Caco-2 (cell line): ENCODE results near the gene ITPR1. TPM values are rescaled to one million over a fixed set of nuclear protein-coding genes. Genes with fewer than 3 reads are reported as not detected.
"Not testable (repeated sequence)": the region's sequence is repeated elsewhere in the genome, so short reads cannot be mapped to it uniquely, and the experiment has no call there.

Experiments
- BruUV-seq: library from RNA; stranded (reverse); fragments of 400-500 nt; replicated peaks from 2 replicates; lab custom pipeline; 2021; lab: Mats Ljungman, UMichigan
- CTCF ChIA-PET: fragments of 300-600 bp; sonication (Branson Sonifier 250); formaldehyde crosslinking; loops from one replicate; lab custom pipeline; 2022; ENCODE audit warnings: antibody characterized with exemption; lab: Charles Lee
- POLR2A ChIA-PET: fragments of 300-600 bp; sonication (Branson Sonifier 250); formaldehyde crosslinking; loops from one replicate; lab custom pipeline; 2022; ENCODE audit warnings: antibody characterized with exemption; lab: Charles Lee
- DNase-seq, 2 experiments: peaks; one replicate each; pipeline versions ENCODE4 v3.0.0 to v3.0.0-alpha.2; 2020 to 2022
- H3K27me3 ChIP-seq: replicated peaks from 2 replicates; pipeline ENCODE4 v1.6.0; 2011; ENCODE audit warnings: low read length; ENCODE audit not compliant: control insufficient read depth, insufficient read depth
- H3K36me3 ChIP-seq: 2 replicates; pipeline ENCODE4 v1.5.1; 2011; ENCODE audit warnings: low read length; ENCODE audit not compliant: control insufficient read depth, insufficient read depth
- H3K4me1 ChIP-seq: fragments of 250-450 bp; sonication (Bioruptor Pico); 2 replicates; pipeline ENCODE4 v1.5.1; 2020; ENCODE audit warnings: mild to moderate bottlenecking
- H3K4me3 ChIP-seq: 2 replicates; pipeline ENCODE4 v1.5.1; 2011; ENCODE audit warnings: low read depth, mild to moderate bottlenecking, control low read depth, low read length
- H3K9me3 ChIP-seq: fragments of 250-450 bp; sonication (Bioruptor Pico); 2 replicates; pipeline ENCODE4 v1.5.1; 2020; ENCODE audit warnings: mild to moderate bottlenecking, moderate library complexity
- H3K27ac Mint-ChIP-seq: one replicate; pipeline ENCODE4 v1.8.0; 2022; ENCODE audit warnings: mixed read lengths; ENCODE audit not compliant: unreplicated experiment
- H3K27me3 Mint-ChIP-seq: one replicate; pipeline ENCODE4 v1.8.0; 2022; ENCODE audit warnings: mixed read lengths; ENCODE audit not compliant: insufficient read depth, unreplicated experiment
- H3K36me3 Mint-ChIP-seq: one replicate; pipeline ENCODE4 v1.8.0; 2022; ENCODE audit warnings: mild to moderate bottlenecking, mixed read lengths; ENCODE audit not compliant: insufficient read depth, unreplicated experiment
- H3K4me1 Mint-ChIP-seq: one replicate; pipeline ENCODE4 v1.8.0; 2022; ENCODE audit warnings: low read depth, mixed read lengths; ENCODE audit not compliant: unreplicated experiment
- H3K4me3 Mint-ChIP-seq: one replicate; pipeline ENCODE4 v1.8.0; 2022; ENCODE audit warnings: mild to moderate bottlenecking, moderate library complexity, mixed read lengths; ENCODE audit not compliant: unreplicated experiment
- H3K9me3 Mint-ChIP-seq: one replicate; pipeline ENCODE4 v1.8.0; 2022; ENCODE audit warnings: mixed read lengths; ENCODE audit not compliant: unreplicated experiment
- CTCF ChIP-seq, 2 experiments: fragments of 200-600 bp in 1 of 2; IDR thresholded peaks; 1 replicate in 1 of 2; 2 replicates in 1 of 2; pipeline versions ENCODE4 v1.5.1 to v1.8.0; 2011 to 2022; ENCODE audit warnings: antibody characterized with exemption in 1 of 2, control low read depth in 1 of 2, inconsistent platforms in 1 of 2, low read depth in 1 of 2, low read length in 1 of 2, mild to moderate bottlenecking in 1 of 2, moderate library complexity in 1 of 2; ENCODE audit not compliant: insufficient read depth in 1 of 2, severe bottlenecking in 1 of 2, unreplicated experiment in 1 of 2
- intact Hi-C: fragments of 100-400 bp; cut with micrococcal nuclease; formaldehyde crosslinking; loops from one replicate; pipeline ENCODE4 v1.10.0; 2022; ENCODE audit not compliant: unreplicated experiment
- total RNA-seq: library from RNA; stranded (reverse); gene quantifications from 2 replicates; pipeline ENCODE4 v1.2.3, GENCODE V29; 2022

ITPR1 gene
- total RNA-seq, 1 experiment from 2014 or later, result 10.4 TPM

GRCh38 chr3:4587838-4588105, 94.6 kb downstream of the ITPR1 start:
- Mint-ChIP-seq H3K4me1 (no peaks in the 10 kb centered on the region), H3K4me3 (no peak overlapping the region), H3K9me3 (no peaks in the 10 kb centered on the region), H3K27ac (no peak overlapping the region), H3K27me3 (no peaks in the 10 kb centered on the region), H3K36me3 (no peaks in the 10 kb centered on the region)
- ChIA-PET POLR2A (no interaction called here), CTCF (no interaction called here)
- Histone ChIP-seq H3K9me3 (no peaks in the 10 kb centered on the region; the same call in 1 of the 2 replicates), H3K4me3 (no peak overlapping the region), H3K27me3 (no peaks in the 10 kb centered on the region), H3K36me3 (no peaks in the 10 kb centered on the region), H3K4me1 (peaks cover 3% of the 10 kb centered on the region; the same call in 1 of the 2 replicates)
- no TSS peak for BruUV-seq
- DNase-seq, result no peak
- no peak for TF ChIP-seq CTCF (IDR thresholded peaks at IDR 0.05; ENCODE audit: insufficient read depth in 1 of 2, low read depth in 1 of 2, low read length in 1 of 2, severe bottlenecking in 1 of 2, unreplicated experiment in 1 of 2)
- intact Hi-C loops, result no loop called here

GRCh38 chr3:4588466-4588865, 95.3 kb downstream of the ITPR1 start:
- BruUV-seq, result no TSS peak
- Histone ChIP-seq H3K9me3 (no peaks in the 10 kb centered on the region; the same call in 1 of the 2 replicates), H3K4me1 (no peaks in the 10 kb centered on the region), H3K4me3 (no peak overlapping the region), H3K36me3 (no peaks in the 10 kb centered on the region), H3K27me3 (no peaks in the 10 kb centered on the region)
- no peak for DNase-seq
- no peaks in the 10 kb centered on the region for H3K27me3 Mint-ChIP-seq
- no peaks in the 10 kb centered on the region for H3K36me3 Mint-ChIP-seq
- no peaks in the 10 kb centered on the region for H3K9me3 Mint-ChIP-seq
- no peak for TF ChIP-seq CTCF (IDR thresholded peaks at IDR 0.05; ENCODE audit: insufficient read depth in 1 of 2, low read depth in 1 of 2, low read length in 1 of 2, severe bottlenecking in 1 of 2, unreplicated experiment in 1 of 2)
- CTCF ChIA-PET, result no interaction called here
- POLR2A ChIA-PET, result no interaction called here
- no peak overlapping the region for H3K27ac Mint-ChIP-seq
- H3K4me3 Mint-ChIP-seq, result no peak overlapping the region
- H3K4me1 Mint-ChIP-seq, result no peaks in the 10 kb centered on the region
- intact Hi-C loops, result no loop called here

GRCh38 chr3:4589475-4590097, 96.4 kb downstream of the ITPR1 start:
- Mint-ChIP-seq H3K27ac (no peak overlapping the region), H3K27me3 (no peaks in the 10 kb centered on the region), H3K9me3 (no peaks in the 10 kb centered on the region), H3K36me3 (no peaks in the 10 kb centered on the region), H3K4me1 (no peaks in the 10 kb centered on the region), H3K4me3 (no peak overlapping the region)
- Histone ChIP-seq H3K36me3 (no peaks in the 10 kb centered on the region), H3K4me3 (no peak overlapping the region), H3K4me1 (no peaks in the 10 kb centered on the region), H3K27me3 (no peaks in the 10 kb centered on the region), H3K9me3 (no peaks in the 10 kb centered on the region; the same call in 1 of the 2 replicates)
- no TSS peak for BruUV-seq
- ChIA-PET POLR2A (interaction anchor here (0.5 kb wide), 1 partner anchor 47 kb away, joined by 5 read pairs; no protein-coding TSS in a partner anchor), CTCF (no interaction called here)
- intact Hi-C loops, result no loop called here
- no peak for TF ChIP-seq CTCF (IDR thresholded peaks at IDR 0.05; ENCODE audit: insufficient read depth in 1 of 2, low read depth in 1 of 2, low read length in 1 of 2, severe bottlenecking in 1 of 2, unreplicated experiment in 1 of 2)
- DNase-seq, result no peak

- intact Hi-C loops, H3K27ac Mint-ChIP-seq: not testable (repeated sequence)
These were observed 97.7 kb downstream of the ITPR1 start for GRCh38 chr3:4590849-4591248.

More at GRCh38 chr3:4590849-4591248, 97.7 kb downstream of the ITPR1 start:
- H3K9me3 ChIP-seq, CTCF ChIA-PET, POLR2A ChIA-PET, H3K36me3 Mint-ChIP-seq, H3K27me3 ChIP-seq, H3K4me1 Mint-ChIP-seq, BruUV-seq, H3K27me3 Mint-ChIP-seq, H3K4me3 Mint-ChIP-seq, H3K36me3 ChIP-seq, H3K9me3 Mint-ChIP-seq, H3K4me1 ChIP-seq, H3K4me3 ChIP-seq, DNase-seq: not testable (repeated sequence)
